HG03442 (cell line): ENCODE results near the gene HDAC3.
"Not testable (repeated sequence)": the region's sequence is repeated elsewhere in the genome, so short reads cannot be mapped to it uniquely, and the experiment has no call there.

Experiments
- ATAC-seq: cut with Tn5 transposase; IDR thresholded peaks from one replicate; pipeline ENCODE4 v1.9.1; 2021; ENCODE audit warnings: mild to moderate bottlenecking, moderate library complexity; ENCODE audit not compliant: unreplicated experiment

Gene HDAC3

GRCh38 chr5:141636106-141636412 is 590 bp downstream of the HDAC3 start:
- ATAC-seq = no peak

- ATAC-seq = no peak
These were observed 1.0 kb downstream of the HDAC3 start for GRCh38 chr5:141635646-141636045.

- ATAC-seq = no peak
These were observed 1.9 kb downstream of the HDAC3 start for GRCh38 chr5:141634720-141635119.

GRCh38 chr5:141633871-141634561 is 2.6 kb downstream of the HDAC3 start:
- peak; percentile 71 for ATAC-seq

- ATAC-seq = no peak
These were observed 4.0 kb downstream of the HDAC3 start for GRCh38 chr5:141632650-141633049.

- no peak for ATAC-seq
These were observed 6.0 kb downstream of the HDAC3 start for GRCh38 chr5:141630570-141631140.

GRCh38 chr5:141628175-141628788 is 8.4 kb downstream of the HDAC3 start:
- no peak for ATAC-seq

GRCh38 chr5:141623611-141624010 is 13.0 kb downstream of the HDAC3 start:
- ATAC-seq = no peak

GRCh38 chr5:141623186-141623585 is 13.5 kb downstream of the HDAC3 start:
- ATAC-seq = peak; percentile 64

GRCh38 chr5:141618804-141619554 is 17.7 kb downstream of the HDAC3 start, which contains the start of gene DIAPH1:
Gene DIAPH1, minus strand, starts transcription at chr5:141619000. Its CDS starts 86 bp downstream, at chr5:141618914.
- peak; percentile 78 for ATAC-seq

GRCh38 chr5:141618030-141618803 is 18.4 kb downstream of the HDAC3 start:
- peak; percentile 15 for ATAC-seq

GRCh38 chr5:141617682-141618029 is 19.0 kb downstream of the HDAC3 start:
- no peak for ATAC-seq

GRCh38 chr5:141617128-141617527 is 19.5 kb downstream of the HDAC3 start:
- ATAC-seq = no peak

- ATAC-seq = no peak
These were observed 20.5 kb downstream of the HDAC3 start for GRCh38 chr5:141615991-141616720.

- ATAC-seq = no peak
These were observed 23.3 kb downstream of the HDAC3 start for GRCh38 chr5:141613344-141613743.

- no peak for ATAC-seq
These were observed 25.4 kb downstream of the HDAC3 start for GRCh38 chr5:141611289-141611688.

- ATAC-seq = not testable (repeated sequence)
These were observed 26.7 kb downstream of the HDAC3 start for GRCh38 chr5:141609921-141610320.

- no peak for ATAC-seq
These were observed 27.6 kb downstream of the HDAC3 start for GRCh38 chr5:141609044-141609443.

- ATAC-seq = no peak
These were observed 28.1 kb downstream of the HDAC3 start for GRCh38 chr5:141608557-141608956.

GRCh38 chr5:141608046-141608445 is 28.6 kb downstream of the HDAC3 start:
- ATAC-seq = no peak
